Activated CD4-positive, alpha-beta T cell treated with anti-CD3 and anti-CD28 coated beads for 1 hour (primary cell): ENCODE results near the gene TMEM156.
"Not testable (repeated sequence)": the region's sequence is repeated elsewhere in the genome, so short reads cannot be mapped to it uniquely, and the experiment has no call there.

Experiments
- DNase-seq: peaks from one replicate; pipeline ENCODE4 v3.0.0-alpha.2; 2020

TMEM156 gene

DNA sequence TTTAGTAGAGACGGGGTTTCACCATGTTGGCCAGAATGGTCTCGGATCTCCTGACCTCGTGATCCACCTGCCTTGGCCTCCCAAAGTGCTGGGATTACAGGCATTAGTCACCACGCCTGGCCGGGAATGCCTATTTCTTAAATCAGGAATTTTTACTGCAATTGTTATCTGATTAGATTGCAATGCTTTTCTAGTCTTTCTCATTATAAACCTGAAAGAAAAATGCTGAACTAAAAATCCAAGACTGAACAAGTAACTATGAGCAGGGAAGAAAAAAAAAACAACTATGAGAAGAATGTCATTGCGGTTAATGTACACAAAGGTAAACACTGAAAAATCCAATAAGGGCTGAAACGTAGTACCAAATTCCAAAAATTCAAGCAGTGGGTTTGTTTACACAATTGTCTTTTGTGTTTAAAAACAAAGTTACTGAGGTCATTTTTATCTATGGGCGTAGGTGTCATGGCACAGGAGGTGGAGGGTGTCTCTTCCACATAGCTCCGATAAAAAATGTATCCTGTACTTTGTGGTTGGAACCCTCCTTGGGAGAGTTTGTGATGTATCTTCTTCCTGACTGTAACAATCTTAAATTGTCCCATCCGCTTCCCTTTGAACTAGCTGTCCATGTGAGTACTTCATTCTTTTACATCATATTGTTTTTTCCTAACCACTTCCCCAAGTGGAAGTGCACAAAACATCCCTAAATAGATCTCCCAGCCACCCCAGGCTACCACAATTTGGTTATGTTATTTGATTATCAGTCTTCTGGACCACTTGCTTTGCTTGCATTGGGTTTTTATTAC lies 11.1 kb upstream of the TMEM156 start:
- DNase-seq = no peak

DNA sequence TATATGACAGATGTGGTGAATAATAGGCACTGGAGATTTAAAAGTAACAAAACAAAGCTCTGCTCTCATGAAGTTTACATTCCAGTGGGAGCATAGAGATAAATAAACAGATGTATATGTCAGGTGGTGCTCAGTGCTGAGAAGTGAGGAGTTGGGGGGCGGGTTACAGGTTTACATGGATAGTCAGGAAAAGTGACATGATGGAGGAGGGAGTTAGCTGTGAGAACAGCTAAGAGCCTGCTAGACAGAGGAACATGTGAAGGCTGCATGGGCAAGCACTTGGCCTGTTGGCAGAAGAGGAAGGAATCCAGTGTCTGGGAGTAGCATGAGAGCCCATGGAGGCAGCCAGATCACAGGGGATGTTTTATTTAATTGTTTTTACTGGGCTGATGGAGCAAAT lies 10.2 kb upstream of the TMEM156 start:
- no peak for DNase-seq

DNA sequence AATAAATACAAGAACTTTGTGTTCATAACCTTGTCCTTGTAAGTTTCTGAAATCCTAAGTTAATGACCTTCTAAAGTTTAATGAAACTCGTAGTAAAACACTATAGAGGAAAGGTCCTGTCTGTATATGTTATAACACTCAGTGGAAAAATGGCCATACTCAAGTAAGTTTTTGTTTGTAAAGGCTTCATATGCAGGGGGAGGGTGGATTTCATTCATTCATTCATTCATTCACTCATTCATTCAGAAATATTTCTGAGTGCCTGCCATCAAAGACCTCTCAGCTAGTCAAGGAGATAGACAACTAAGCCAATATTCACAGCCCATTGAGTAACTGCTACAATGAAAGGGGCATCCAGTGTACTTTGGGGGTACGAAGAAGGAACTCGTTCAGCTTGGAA lies 6.9 kb upstream of the TMEM156 start:
- no peak for DNase-seq

DNA sequence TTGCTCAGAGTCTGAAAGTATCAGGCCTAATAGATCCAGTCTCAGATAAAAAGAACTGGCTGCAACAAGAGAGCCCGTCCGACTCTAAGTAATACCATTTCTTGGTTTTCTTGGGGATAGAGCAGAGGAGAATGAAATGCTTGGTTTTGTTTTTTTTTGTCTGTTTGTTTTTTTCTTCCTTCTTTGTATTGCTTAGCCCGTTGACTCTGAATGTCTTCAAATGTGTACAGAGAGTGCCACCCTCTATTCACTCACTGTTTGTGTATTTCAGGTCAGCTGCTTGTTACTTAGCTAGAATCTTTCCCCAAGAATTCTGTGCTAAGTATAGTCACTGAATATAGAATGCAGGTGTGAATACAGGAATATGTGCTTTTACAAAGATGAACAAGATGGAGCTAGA lies 5.7 kb upstream of the TMEM156 start:
- DNase-seq = no peak

DNA sequence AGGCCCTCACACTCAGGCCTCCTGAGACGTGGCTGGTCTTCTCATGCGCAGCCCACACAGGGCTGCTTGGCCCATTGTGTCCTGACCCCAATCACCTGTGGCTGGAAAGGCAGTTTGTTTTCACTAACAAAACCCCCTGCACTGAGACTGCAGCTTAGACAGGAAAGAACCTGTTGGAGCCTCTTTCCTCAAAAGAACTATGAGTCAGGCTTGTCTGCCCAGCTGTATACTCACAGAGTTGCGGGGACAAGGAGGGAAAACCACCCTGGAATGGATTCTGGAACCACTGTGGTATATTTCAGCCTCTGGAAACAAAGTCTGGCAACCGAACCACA lies 5.2 kb upstream of the TMEM156 start:
- DNase-seq = no peak

DNA sequence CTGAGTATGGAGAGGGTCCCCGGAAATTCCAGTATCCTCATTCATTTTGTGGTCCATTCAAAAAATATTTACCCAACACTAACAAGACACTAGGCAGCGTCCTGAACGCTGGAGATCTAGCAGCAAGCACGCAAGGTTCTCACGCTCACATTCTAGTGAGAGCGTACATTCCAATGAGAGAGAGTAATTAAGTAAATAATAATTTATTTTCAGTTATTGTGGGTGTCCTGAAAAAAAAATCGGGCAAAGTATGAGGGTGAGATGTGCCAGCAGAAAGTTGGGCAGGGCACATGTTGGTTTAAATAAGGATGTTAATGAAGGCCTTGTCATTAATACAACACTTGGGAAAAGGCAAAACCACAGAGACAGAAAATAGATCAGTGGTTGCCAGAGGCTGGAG lies 4.0 kb upstream of the TMEM156 start:
- DNase-seq = no peak

DNA sequence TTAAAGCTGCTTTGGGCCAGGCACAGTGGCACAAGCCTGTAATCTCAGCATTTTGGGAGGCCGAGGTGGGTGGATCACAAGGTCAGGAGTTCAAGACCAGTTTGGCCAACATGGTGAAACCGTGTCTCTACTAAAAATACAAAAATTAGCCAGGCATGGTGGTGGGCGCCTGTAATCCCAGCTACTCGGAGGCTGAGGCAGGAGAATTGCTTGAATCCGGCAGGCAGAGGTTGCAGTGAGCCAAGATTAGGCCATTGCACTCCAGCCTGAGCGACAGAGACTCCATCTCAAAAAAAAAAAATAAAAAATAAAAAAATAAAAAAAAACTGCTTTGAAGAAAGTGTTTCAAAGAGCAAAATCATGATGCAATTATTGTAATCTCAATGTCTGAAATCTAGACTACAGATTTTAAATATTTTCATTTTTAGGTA lies 604 bp downstream of the TMEM156 start:
- not testable (repeated sequence) for DNase-seq

DNA sequence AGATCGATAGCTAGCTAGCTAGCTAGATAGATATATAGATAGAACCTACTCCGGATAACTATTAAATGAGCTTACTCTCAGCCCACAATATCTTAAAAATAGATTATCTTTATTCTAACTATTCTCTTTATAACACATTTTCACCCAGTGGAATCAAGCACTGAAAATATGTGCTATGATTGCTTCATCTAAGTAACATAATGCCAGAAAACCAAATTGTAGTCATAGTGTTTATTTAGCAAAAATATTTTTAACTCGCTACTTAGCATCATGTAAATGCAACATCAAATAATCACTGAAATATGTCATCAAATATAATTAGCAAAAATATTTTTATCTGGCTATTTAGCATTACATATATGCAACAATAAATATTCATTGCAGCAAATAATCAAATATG lies 1.5 kb downstream of the TMEM156 start:
- no peak for DNase-seq

DNA sequence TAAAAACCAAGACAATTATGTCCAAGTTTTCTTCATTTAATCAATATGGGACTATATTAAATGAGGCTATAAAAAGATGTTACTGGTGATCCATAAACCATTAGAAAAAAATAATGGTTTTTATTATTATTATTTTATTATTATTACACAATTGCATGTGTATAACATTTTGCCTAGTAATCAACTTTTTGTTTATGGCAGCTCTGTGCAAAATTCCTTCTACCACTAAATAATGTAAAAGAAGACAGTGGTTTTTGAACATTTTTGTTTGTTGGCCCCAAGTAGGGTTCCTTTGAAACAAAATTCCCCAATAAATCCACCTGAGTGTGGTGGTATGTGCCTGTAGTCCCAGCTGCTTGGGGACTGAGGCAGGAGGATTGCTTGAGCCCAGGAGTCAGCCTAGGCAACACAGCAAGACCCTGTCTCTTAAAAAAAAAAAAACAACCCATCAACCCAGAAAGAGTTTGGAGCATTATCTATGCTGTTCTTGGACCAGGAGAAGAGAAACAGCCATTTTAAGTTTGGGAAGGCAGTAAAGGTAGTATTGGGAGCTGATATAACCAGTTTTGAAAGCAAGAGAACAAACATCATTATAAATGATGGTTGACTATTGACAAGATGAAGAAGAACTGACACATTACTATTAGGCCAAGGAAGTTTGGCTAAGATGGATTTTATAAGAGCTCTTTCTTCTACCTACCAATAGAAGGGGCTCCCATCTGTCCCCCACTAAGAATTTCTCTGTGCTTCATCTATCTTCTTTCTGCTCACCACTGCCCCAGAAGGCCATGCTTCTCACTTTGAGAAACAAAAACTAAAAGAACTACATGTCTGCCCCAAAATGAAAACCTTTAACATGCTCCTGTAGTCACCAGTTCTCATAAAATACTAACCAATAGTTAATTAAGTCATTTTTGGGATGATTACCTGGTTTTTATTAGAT lies 2.2 kb downstream of the TMEM156 start:
- DNase-seq = no peak

DNA sequence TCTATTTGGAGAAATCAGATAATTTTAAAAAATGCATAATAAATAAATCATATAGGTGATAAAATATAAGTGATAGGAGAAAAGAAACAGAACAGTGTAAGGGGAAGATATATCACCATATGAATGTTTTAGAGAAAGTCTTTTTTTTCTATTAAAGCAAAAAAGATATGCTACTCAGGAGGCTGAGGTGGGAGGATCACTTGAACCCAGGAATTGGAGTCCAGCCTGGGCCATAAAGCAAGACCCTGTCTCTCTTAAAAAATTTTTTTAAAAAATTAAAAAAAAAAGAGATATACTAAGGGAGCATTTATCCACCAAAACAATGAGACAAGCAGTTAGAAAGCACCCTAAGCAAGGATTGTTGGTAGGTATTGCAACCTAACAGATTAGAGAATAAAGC lies 6.1 kb downstream of the TMEM156 start:
- DNase-seq = no peak

DNA sequence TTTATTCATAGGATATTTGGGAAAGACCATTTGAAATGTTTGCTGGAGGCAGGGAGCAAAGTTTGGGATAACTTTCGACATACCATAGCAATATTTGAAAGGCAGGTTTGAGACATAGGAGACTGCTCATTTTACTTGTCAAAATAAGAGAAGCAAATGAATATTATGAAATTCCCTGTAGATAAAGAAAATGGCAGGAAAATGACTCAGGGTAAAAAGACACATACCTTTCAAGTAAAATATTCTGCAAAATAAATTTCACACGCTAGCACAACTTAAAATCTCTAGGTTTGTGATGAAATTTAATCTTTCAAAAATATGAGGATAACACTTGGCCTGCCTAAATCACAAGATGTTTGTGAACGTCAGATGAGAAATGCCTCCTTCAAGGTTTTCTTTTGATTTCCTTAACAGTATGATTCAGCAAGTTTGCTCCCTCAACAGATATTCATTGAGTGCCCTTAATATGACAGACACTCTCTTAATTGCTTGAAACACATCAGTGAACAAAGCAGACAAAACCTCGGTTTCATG lies 6.6 kb downstream of the TMEM156 start:
- DNase-seq = no peak

DNA sequence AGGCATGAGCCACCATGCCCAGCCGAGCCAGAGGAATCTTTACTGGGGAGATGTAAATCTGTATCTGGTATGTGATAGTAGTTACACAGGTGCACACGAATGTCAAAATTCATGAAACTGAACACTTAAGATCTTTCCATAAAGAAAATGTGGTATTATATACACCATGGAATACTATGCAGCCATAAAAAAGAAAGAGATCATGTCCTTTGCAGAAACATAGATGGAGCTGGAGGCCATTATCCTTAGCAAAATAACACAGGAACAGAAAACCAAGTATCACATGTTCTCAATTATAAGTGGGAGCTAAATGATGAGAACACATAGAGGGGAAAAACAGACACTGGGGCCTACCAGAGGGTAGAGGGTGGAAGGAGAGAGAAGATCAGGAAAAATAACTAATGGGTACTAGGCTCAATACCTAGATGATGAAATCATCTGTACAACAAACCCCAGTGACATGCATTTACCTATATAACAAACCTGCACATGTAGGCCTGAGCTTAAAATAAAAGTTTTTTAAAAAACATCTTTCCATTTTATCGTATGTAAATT lies 7.8 kb downstream of the TMEM156 start:
- no peak for DNase-seq

DNA sequence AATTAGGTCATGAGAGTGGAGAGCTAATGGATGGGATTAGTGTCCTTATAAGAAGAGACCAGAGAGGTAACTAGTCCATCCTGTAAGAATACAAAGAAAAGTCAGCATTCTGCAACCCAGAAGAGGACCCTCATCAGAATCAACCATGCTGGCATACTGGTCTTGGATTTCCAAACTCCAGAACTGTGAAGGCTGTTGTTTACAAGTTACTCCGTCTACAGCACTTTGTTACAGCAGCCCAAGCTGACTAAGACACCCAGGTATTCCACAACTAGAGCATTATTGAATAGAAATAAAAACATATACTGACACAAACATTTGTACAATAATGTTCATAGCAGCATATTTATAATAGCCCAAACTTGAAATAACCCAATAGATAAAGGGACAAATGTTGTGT lies 9.2 kb downstream of the TMEM156 start:
- no peak for DNase-seq

DNA sequence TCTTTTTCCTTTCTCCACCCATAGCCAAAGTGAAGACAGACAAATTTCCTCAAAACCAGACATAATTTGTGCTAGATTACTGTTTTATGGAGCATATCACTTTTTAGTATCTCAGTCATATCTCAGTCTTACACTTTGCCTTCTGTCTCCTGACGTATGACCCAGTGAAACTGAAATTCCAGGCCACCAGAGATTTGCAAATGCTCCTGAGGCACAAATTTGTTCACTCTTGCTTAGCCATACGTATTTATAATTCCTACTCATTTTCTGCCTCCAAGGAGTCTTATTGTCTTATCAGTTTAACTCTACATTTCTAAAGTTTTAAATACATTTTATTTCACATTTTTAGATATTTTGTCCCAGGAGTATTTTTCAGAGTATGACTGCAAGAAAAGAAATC lies 10.0 kb downstream of the TMEM156 start:
- no peak for DNase-seq

DNA sequence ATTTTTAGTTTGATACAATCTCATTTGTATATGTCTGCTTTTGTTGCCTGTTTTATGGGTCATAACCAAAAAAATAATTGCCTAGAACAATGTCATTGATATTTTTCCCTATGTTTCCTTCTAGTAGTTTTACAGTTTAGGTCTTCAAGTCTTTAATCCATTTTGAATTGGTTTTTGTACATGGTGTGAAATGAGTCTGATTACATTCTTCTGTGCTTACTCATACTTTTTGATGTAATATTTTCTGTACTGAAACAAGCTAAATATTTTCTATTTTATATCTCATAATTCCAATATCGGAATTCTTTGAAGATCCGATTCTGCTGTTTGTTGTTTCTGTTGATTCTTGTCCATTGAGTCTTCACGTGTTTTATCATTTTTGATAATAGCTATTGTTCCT lies 10.6 kb downstream of the TMEM156 start:
- DNase-seq = no peak

DNA sequence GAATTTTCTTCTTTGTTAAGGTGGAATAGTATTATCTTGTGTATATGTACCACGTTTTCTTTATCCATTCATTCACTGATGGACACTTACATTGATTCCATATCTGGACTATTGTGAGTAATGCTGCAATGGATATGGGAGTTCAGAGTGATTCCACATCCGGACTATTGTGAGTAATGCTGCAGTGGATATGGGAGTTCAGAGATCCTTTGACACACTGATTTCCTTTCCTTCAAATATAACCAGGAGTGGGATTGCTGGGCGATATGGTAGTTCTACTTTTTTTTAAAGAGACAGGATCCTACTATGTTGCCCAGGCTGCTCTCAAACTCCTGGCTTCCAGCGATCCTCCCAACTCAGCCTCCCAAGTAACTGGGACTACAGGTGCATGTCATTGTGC lies 12.1 kb downstream of the TMEM156 start:
- no peak for DNase-seq

DNA sequence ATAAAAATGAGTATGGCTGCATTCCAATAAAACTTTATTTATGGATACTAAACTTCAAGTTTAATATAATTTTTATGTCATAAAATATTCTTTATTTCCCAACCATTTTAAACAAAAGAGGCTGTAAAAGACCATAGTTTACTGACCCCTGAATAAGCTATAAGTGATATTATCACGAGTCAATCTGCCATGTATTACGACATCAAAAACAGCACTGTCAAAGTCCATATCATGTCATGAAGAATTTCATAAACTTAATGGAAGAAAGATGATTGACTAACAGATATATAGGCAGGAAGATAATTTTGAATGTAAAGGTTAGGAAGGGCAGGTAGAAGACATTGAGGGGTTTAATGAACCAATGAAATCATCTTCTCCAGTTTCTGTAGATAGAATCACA lies 18.2 kb downstream of the TMEM156 start:
- no peak for DNase-seq

DNA sequence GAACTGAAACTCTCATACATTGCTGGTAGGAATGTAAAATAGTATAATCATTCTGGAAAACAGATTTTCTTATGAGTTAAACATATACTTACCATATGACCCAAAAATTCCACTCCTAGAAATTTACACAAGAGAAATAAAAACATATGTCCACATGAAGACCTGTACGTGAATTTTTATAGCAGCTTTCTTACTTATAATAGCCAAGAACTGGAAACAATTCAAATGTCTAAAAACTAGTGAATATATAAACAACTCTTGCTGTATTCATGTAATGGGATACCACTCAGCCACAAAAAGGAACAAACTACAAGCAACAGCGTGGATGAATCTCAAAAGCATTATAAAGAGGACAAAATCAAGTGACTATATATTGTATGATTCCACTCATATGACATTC lies 27.5 kb downstream of the TMEM156 start:
- DNase-seq = no peak

DNA sequence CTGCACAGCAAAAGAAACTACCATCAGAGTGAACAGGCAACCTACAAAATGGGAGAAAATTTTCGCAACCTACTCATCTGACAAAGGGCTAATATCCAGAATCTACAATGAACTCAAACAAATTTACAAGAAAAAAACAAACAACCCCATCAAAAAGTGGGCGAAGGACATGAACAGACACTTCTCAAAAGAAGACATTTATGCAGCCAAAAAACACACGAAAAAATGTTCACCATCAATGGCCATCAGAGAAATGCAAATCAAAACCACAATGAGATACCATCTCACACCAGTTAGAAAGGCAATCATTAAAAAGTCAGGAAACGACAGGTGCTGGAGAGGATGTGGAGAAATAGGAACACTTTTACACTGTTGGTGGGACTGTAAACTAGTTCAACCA lies 30.2 kb downstream of the TMEM156 start:
- DNase-seq = not testable (repeated sequence)

DNA sequence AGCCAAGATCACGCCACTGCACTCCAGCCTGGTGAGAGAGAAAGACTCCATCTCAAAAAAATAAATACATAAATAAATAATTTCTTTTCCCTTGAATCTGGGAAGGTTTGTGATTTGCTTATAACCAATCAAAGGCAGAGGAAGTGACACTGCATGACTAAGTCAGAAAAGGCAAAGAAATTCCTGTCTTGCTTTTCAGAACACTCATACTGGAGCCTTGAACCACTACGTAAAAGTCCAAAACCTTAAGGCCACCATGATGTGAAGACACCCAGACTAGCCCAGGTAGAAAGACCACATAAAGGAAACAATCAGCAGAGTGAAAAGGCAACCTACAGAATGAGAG lies 36.6 kb downstream of the TMEM156 start:
- DNase-seq = no peak

DNA sequence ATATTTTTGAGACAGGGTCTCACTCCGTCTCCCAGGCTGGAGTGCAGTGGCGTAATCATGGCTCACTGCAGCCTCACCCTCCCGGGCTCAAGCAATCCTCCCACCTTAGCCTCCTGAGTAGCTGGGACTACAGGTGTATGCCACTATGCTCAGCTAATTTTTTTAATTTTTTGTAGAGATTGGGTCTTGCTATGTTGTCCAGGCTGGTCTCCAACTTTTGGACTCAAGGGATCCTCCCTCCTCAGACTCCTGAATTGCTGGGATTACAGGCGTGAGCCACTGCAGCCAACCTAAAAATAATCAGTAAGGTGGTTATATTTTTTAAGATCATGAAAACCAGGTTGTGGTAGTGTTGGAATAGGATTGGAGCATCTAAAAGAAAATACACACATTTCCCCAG lies 38.1 kb downstream of the TMEM156 start:
- no peak for DNase-seq

DNA sequence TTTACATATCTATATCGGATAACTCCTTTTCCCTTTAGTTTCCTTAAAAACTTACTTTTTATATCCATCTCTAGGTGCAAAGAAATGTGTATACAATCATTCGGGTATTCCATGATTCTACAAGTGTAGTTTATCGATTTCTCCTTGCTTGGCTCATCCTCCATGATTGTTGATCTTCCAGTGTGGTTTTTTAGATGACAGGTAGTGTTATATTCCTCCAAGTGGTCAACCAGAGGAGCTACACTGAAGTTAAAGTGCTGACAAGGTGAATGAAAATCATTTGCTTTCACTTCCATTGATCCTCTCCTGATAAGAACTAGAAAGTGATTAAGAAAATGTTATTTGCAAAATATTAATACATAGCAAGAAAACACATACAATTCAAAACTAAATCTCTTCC lies 38.5 kb downstream of the TMEM156 start:
- no peak for DNase-seq

DNA sequence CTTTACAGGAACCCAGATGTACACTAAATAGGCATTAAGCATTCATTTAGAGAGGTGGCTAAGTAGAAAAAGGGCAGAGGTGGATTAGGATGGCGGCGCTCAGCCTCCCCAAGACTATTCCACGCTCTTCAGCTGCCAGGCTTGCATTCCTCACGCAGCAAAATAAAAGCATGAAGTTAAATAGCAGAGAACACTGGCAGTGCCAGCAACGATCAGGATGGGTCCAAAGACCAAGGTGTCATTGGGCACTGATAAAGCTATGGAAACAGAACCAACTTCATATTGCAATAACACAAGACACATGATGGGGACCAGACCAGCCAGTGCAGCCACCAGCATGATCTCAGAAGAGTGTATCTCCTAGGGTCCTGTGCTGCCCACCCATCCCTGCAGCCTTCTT lies 42.0 kb downstream of the TMEM156 start:
- no peak for DNase-seq

DNA sequence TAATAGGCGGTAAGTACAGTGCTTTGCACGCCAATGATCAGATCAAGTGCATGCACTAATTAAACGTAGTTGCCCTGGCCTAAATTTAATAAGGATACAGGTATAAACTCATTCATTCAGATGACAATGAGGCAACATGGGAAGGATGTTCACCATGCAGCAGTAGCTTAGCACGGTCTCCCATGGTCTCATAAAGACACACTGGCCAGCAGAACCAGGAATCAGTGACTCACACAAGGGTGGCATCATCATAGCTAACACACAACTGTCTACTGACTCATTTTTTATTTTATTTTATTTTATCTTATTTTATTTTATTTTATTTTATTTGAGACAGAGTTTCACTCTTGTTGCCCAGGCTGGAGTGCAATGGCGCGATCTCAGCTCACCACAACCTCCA lies 42.7 kb downstream of the TMEM156 start:
- no peak for DNase-seq
